ENCODE measurements around the gene EXT2. TPM values are rescaled to one million over a fixed set of nuclear protein-coding genes. Genes with fewer than 3 reads are reported as not detected.

Gene EXT2
- total and polyA plus RNA-seq, 3 donors from 2014 or later = 47.5 to 71.2 (median 60.9) TPM

DNA sequence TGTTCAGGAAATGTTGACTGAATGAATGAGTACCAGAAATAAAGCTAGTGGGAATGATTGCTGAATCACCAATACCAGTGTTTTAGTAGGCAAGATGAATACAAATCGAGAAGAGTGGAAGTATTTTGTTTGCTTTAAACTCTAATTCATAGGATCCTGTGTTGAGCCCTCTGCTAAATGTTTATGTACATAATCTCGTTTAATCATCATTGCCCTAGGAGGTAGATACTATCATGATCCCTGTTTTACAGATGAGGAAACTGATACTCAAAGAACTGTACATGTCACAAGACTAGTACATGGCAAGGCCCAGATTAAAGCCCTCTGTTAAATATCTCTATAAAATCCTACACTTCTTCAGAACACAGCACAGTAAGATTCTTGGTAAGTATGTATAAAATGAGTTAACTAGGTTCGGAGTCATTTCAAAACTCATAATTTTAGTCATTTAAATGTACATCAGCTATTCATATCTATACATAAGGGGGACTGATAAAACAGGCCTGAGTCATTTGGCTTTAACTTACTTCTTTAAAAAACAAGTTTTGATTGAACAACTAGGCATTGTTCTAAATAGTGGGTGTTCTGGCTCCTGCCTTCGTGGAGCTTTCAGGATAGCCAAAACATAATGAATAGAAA, 97.1 kb downstream of the EXT2 start:
- no peaks in the 10 kb centered on the region for H3K27me3 ChIP-seq
- TF ChIP-seq POLR2A (IDR thresholded peaks at IDR 0.05) (no peak), CTCF (IDR thresholded peaks at IDR 0.05) (no peak)
- H3K9me3 ChIP-seq = no peaks in the 10 kb centered on the region
- no peaks in the 10 kb centered on the region for H3K4me1 ChIP-seq
- H3K4me3 ChIP-seq = no peak overlapping the region
- no peak overlapping the region for H3K27ac ChIP-seq
- intact Hi-C loops (cut with DNase I; ENCODE audit: low total_unique reads) = no loop called here
- 87 to 88% methylated on average over 4 of the region's 4 CpGs for WGBS, 2 donors
- H3K36me3 ChIP-seq (ENCODE audit: low read depth, missing control alignments) = no peaks in the 10 kb centered on the region
- DNase-seq = no peak

DNA sequence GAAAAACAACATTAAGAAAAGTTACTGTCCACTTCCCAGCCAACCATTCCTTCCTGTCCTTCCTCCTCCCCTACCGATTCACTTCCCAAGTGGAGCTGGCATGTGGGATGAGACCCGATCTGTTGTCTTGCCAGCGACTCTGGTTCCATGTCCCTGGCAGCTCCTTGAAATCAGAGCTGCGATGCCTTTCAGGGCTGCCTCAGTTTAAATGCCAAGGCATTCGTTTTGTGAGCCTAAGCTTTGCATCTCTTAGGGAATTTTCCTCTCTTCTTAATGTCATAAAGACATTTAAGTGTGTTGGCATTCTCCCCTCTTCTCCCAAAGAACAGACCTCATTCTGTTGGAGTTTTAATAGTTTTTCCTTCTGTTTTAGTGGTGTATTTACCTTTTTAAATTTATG, 98.4 kb downstream of the EXT2 start:
- no peaks in the 10 kb centered on the region for H3K36me3 ChIP-seq (ENCODE audit: low read depth, missing control alignments)
- H3K9me3 ChIP-seq = no peaks in the 10 kb centered on the region
- TF ChIP-seq POLR2A (IDR thresholded peaks at IDR 0.05) = no peak
- no peak for TF ChIP-seq CTCF (IDR thresholded peaks at IDR 0.05)
- intact Hi-C loops (cut with DNase I; ENCODE audit: low total_unique reads) = no loop called here
- 90 to 93% methylated on average over 5 of the region's 5 CpGs for WGBS, 2 donors
- H3K27me3 ChIP-seq = no peaks in the 10 kb centered on the region
- no peak for DNase-seq
- no peaks in the 10 kb centered on the region for H3K4me1 ChIP-seq
- H3K4me3 ChIP-seq = no peak overlapping the region
- H3K27ac ChIP-seq = no peak overlapping the region

- DNase-seq = no peak
- 55 to 85% methylated on average over 2 of the region's 2 CpGs for WGBS, 2 donors
- H3K36me3 ChIP-seq (ENCODE audit: low read depth, missing control alignments) = no peaks in the 10 kb centered on the region
- H3K27ac ChIP-seq = no peak overlapping the region
- intact Hi-C loops (cut with DNase I; ENCODE audit: low total_unique reads) = no loop called here
- no peak overlapping the region for H3K4me3 ChIP-seq
- TF ChIP-seq POLR2A (IDR thresholded peaks at IDR 0.05) = no peak
- no peak for TF ChIP-seq CTCF (IDR thresholded peaks at IDR 0.05)
- no peaks in the 10 kb centered on the region for H3K9me3 ChIP-seq
- H3K27me3 ChIP-seq = no peaks in the 10 kb centered on the region
- H3K4me1 ChIP-seq = no peaks in the 10 kb centered on the region
These were observed 102.8 kb downstream of the EXT2 start for GRCh38 chr11:44198146-44198724.

GRCh38 chr11:44199298-44199697, 103.8 kb downstream of the EXT2 start:
- no peak for DNase-seq
- WGBS, 2 donors = 88 to 91% methylated on average over 1 of the region's 1 CpG
- TF ChIP-seq CTCF (IDR thresholded peaks at IDR 0.05) = no peak
- TF ChIP-seq POLR2A (IDR thresholded peaks at IDR 0.05) = no peak
- Histone ChIP-seq H3K27ac (no peak overlapping the region), H3K36me3 (ENCODE audit: low read depth, missing control alignments) (no peaks in the 10 kb centered on the region), H3K4me3 (no peak overlapping the region), H3K4me1 (no peaks in the 10 kb centered on the region), H3K9me3 (no peaks in the 10 kb centered on the region), H3K27me3 (no peaks in the 10 kb centered on the region)
- intact Hi-C loops (cut with DNase I; ENCODE audit: low total_unique reads) = no loop called here

GRCh38 chr11:44199816-44200215, 104.3 kb downstream of the EXT2 start:
- H3K4me1 ChIP-seq = no peaks in the 10 kb centered on the region
- H3K27ac ChIP-seq = no peak overlapping the region
- no peaks in the 10 kb centered on the region for H3K27me3 ChIP-seq
- TF ChIP-seq CTCF (IDR thresholded peaks at IDR 0.05) = no peak
- TF ChIP-seq POLR2A (IDR thresholded peaks at IDR 0.05) = no peak
- WGBS, 2 donors = 94 to 96% methylated on average over 4 of the region's 4 CpGs
- H3K36me3 ChIP-seq (ENCODE audit: low read depth, missing control alignments) = no peaks in the 10 kb centered on the region
- H3K9me3 ChIP-seq = no peaks in the 10 kb centered on the region
- DNase-seq = no peak
- intact Hi-C loops (cut with DNase I; ENCODE audit: low total_unique reads) = no loop called here
- no peak overlapping the region for H3K4me3 ChIP-seq

All from testis (tissue), 3 donors.